ENCODE results near the gene NFASC. TPM values are rescaled to one million over a fixed set of nuclear protein-coding genes. Genes with fewer than 3 reads are reported as not detected.

Gene NFASC
- total RNA-seq, 2 donors from 2014 or later = 27.7 to 45.9 TPM

- TF ChIP-seq CTCF (conservative IDR thresholded peaks at IDR 0.05) = no peak
- peaks cover 27% of the 10 kb centered on the region for H3K4me1 Mint-ChIP-seq
- no peaks in the 10 kb centered on the region for H3K36me3 ChIP-seq (ENCODE audit: control insufficient read depth, insufficient read depth, low read length)
- no peaks in the 10 kb centered on the region for H3K27me3 ChIP-seq (ENCODE audit: control insufficient read depth, insufficient read depth, low read length, poor library complexity, severe bottlenecking)
- H3K9me3 Mint-ChIP-seq = no peaks in the 10 kb centered on the region
- H3K36me3 Mint-ChIP-seq (ENCODE audit: low read depth) = no peaks in the 10 kb centered on the region
- H3K4me3 ChIP-seq (ENCODE audit: low read length) = no peak overlapping the region
- no peak for DNase-seq
- no peak overlapping the region for H3K27ac ChIP-seq (ENCODE audit: low read depth, low read length)
- H3K27me3 Mint-ChIP-seq (ENCODE audit: insufficient read depth) = no peaks in the 10 kb centered on the region
- no peak overlapping the region for H3K9ac ChIP-seq (ENCODE audit: extremely low read depth, low read length, poor library complexity, severe bottlenecking)
- 80 to 90% methylated on average over 2 of the region's 2 CpGs for WGBS, 2 experiments (ENCODE audit: insufficient coverage in 1 of 2, insufficient read length in 1 of 2)
- no peaks in the 10 kb centered on the region for H3K9me3 ChIP-seq (ENCODE audit: control insufficient read depth, low read length)
- no peak overlapping the region for H3K27ac Mint-ChIP-seq
- peaks cover 15% of the 10 kb centered on the region for H3K4me1 ChIP-seq (ENCODE audit: control insufficient read depth, insufficient read depth, low read length)
- no peak overlapping the region for H3K4me3 Mint-ChIP-seq
These were observed 2.5 kb downstream of the NFASC start for GRCh38 chr1:204873176-204873575.

- no peaks in the 10 kb centered on the region for H3K36me3 Mint-ChIP-seq (ENCODE audit: low read depth)
- no peak for DNase-seq
- peaks cover 28% of the 10 kb centered on the region for H3K4me1 Mint-ChIP-seq
- no peak overlapping the region for H3K4me3 Mint-ChIP-seq
- Histone ChIP-seq H3K9me3 (ENCODE audit: control insufficient read depth, low read length) (no peaks in the 10 kb centered on the region), H3K36me3 (ENCODE audit: control insufficient read depth, insufficient read depth, low read length) (no peaks in the 10 kb centered on the region), H3K9ac (ENCODE audit: extremely low read depth, low read length, poor library complexity, severe bottlenecking) (no peak overlapping the region), H3K27ac (ENCODE audit: low read depth, low read length) (no peak overlapping the region), H3K4me3 (ENCODE audit: low read length) (no peak overlapping the region), H3K27me3 (ENCODE audit: control insufficient read depth, insufficient read depth, low read length, poor library complexity, severe bottlenecking) (no peaks in the 10 kb centered on the region), H3K4me1 (ENCODE audit: control insufficient read depth, insufficient read depth, low read length) (peaks cover 9% of the 10 kb centered on the region)
- H3K27ac Mint-ChIP-seq = no peak overlapping the region
- H3K27me3 Mint-ChIP-seq (ENCODE audit: insufficient read depth) = no peaks in the 10 kb centered on the region
- H3K9me3 Mint-ChIP-seq = no peaks in the 10 kb centered on the region
- 91% methylated on average over 2 of the region's 2 CpGs; no CpG with 5 or more reads in 1 of the 2 experiments for WGBS, 2 experiments (ENCODE audit: insufficient coverage in 1 of 2, insufficient read length in 1 of 2)
- no peak for TF ChIP-seq CTCF (conservative IDR thresholded peaks at IDR 0.05)
These were observed 3.1 kb downstream of the NFASC start for GRCh38 chr1:204873714-204874113.

DNA sequence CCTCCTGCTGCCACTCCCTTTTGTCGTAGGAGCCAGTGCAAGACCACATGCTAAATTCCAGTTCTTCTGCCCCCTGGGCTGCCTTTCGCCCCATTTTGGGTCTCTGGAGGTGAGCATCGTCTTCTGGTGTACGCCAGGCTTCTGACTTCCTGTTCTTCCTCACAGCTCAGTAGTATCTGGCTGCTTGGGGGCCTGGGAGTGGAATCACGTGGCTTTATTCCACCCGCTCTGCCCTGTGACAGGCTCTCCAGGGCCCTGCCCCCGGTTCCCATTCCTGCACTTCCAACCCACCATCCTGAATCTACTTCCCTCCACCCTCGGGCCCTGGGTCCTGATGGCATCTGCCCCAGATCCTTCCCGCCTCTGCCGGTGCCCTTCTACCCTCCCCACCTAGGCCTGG is 3.6 kb downstream of the NFASC start:
- Histone ChIP-seq H3K9me3 (ENCODE audit: control insufficient read depth, low read length) (no peaks in the 10 kb centered on the region), H3K36me3 (ENCODE audit: control insufficient read depth, insufficient read depth, low read length) (no peaks in the 10 kb centered on the region), H3K9ac (ENCODE audit: extremely low read depth, low read length, poor library complexity, severe bottlenecking) (no peak overlapping the region), H3K4me1 (ENCODE audit: control insufficient read depth, insufficient read depth, low read length) (peaks cover 4% of the 10 kb centered on the region), H3K27me3 (ENCODE audit: control insufficient read depth, insufficient read depth, low read length, poor library complexity, severe bottlenecking) (no peaks in the 10 kb centered on the region), H3K27ac (ENCODE audit: low read depth, low read length) (peak overlapping the region; percentile 16), H3K4me3 (ENCODE audit: low read length) (no peak overlapping the region)
- WGBS, 2 experiments (ENCODE audit: insufficient coverage in 1 of 2, insufficient read length in 1 of 2) = 90 to 92% methylated on average over 7 to 10 of the region's 10 CpGs
- peaks cover 29% of the 10 kb centered on the region for H3K4me1 Mint-ChIP-seq
- no peaks in the 10 kb centered on the region for H3K36me3 Mint-ChIP-seq (ENCODE audit: low read depth)
- H3K27me3 Mint-ChIP-seq (ENCODE audit: insufficient read depth) = no peaks in the 10 kb centered on the region
- no peak for DNase-seq
- TF ChIP-seq CTCF (conservative IDR thresholded peaks at IDR 0.05) = no peak
- no peaks in the 10 kb centered on the region for H3K9me3 Mint-ChIP-seq
- no peak overlapping the region for H3K4me3 Mint-ChIP-seq
- H3K27ac Mint-ChIP-seq = no peak overlapping the region
